Nephron (organoid): ENCODE measurements around the gene FES.
"Not testable (repeated sequence)": the region's sequence is repeated elsewhere in the genome, so short reads cannot be mapped to it uniquely, and the experiment has no call there.

Source experiments
- H3K27ac Mint-ChIP-seq, 3 experiments: 2 replicates each; pipeline ENCODE4 v1.8.0; 2020; ENCODE audit warnings: mixed read lengths in 3 of 3, mild to moderate bottlenecking in 2 of 3, moderate library complexity in 1 of 3
- H3K27me3 Mint-ChIP-seq: 2 replicates; pipeline ENCODE4 v1.8.0; 2021; ENCODE audit warnings: low read depth, mild to moderate bottlenecking, moderate library complexity, mixed read lengths
- H3K36me3 Mint-ChIP-seq: 2 replicates; pipeline ENCODE4 v1.8.0; 2020; ENCODE audit warnings: low read depth, mixed read lengths
- H3K4me1 Mint-ChIP-seq: 2 replicates; pipeline ENCODE4 v1.8.0; 2020; ENCODE audit warnings: mixed read lengths
- H3K4me3 Mint-ChIP-seq, 3 experiments: 2 replicates each; pipeline ENCODE4 v1.8.0; 2020; ENCODE audit warnings: mild to moderate bottlenecking in 3 of 3, mixed read lengths in 3 of 3, moderate library complexity in 2 of 3
- H3K9me3 Mint-ChIP-seq: 2 replicates; pipeline ENCODE4 v1.8.0; 2020; ENCODE audit warnings: mixed read lengths
- TF ChIP-seq, protein P1 (sequence below), 3 experiments: fragments of 200-600 bp; sonication (generic); IDR thresholded peaks; one replicate each; pipeline ENCODE4 v1.5.0; 2021; ENCODE audit warnings: antibody characterized with exemption in 3 of 3; ENCODE audit not compliant: unreplicated experiment in 3 of 3

The FES gene

DNA sequence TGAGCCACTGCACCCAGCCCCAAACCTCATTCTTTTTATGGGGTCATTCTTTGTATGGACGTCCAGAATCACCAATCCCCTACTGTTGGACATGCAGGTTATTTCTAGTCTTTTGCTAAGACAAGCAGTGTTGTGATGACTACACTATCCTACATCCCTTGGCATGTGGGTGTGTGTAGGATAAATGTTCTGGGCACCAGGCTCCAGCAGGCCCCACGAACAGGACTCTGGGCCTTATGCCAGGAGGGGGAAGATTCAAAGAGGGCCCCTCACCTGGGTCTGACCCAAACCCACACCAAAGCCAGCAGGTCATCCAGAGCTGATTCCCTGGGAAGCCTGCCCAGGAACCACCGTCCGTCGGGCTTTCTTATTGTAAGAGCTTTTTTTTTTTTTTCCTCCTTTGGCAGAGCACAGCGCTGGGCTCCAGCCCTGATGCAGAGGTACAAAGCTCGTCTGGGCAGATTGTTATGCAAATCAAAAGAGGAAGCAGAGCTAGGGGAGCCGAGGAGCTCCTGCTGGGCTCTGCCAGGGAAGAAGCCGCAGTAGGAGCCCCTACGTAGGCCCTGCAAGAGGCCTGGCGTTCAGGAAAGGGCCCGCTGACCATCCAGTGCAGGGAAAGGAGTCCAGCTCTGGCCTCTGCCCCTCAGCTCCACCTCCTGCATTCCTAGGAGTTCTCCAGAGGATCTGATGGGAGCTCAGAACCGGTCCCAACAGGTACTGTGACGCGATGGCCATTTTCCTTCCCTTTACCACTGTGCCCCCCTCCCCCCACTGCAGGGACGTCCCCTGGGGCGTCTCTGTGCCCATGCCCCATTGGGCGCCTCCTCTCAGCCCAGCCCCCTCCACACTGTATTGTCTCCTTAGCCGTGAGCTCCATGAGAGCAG lies 44.9 kb upstream of the FES start:
- Mint-ChIP-seq H3K27me3 (peaks cover 7% of the 10 kb centered on the region), H3K4me3 (no peak overlapping the region), H3K9me3 (no peaks in the 10 kb centered on the region), H3K36me3 (no peaks in the 10 kb centered on the region), H3K27ac (peak overlapping the region in 1 of 3 experiments; percentile 21), H3K4me1 (no peaks in the 10 kb centered on the region)
- TF ChIP-seq, protein P1, sequence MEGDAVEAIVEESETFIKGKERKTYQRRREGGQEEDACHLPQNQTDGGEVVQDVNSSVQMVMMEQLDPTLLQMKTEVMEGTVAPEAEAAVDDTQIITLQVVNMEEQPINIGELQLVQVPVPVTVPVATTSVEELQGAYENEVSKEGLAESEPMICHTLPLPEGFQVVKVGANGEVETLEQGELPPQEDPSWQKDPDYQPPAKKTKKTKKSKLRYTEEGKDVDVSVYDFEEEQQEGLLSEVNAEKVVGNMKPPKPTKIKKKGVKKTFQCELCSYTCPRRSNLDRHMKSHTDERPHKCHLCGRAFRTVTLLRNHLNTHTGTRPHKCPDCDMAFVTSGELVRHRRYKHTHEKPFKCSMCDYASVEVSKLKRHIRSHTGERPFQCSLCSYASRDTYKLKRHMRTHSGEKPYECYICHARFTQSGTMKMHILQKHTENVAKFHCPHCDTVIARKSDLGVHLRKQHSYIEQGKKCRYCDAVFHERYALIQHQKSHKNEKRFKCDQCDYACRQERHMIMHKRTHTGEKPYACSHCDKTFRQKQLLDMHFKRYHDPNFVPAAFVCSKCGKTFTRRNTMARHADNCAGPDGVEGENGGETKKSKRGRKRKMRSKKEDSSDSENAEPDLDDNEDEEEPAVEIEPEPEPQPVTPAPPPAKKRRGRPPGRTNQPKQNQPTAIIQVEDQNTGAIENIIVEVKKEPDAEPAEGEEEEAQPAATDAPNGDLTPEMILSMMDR (IDR thresholded peaks at IDR 0.05; ENCODE audit: unreplicated experiment in 3 of 3) = no peak

DNA sequence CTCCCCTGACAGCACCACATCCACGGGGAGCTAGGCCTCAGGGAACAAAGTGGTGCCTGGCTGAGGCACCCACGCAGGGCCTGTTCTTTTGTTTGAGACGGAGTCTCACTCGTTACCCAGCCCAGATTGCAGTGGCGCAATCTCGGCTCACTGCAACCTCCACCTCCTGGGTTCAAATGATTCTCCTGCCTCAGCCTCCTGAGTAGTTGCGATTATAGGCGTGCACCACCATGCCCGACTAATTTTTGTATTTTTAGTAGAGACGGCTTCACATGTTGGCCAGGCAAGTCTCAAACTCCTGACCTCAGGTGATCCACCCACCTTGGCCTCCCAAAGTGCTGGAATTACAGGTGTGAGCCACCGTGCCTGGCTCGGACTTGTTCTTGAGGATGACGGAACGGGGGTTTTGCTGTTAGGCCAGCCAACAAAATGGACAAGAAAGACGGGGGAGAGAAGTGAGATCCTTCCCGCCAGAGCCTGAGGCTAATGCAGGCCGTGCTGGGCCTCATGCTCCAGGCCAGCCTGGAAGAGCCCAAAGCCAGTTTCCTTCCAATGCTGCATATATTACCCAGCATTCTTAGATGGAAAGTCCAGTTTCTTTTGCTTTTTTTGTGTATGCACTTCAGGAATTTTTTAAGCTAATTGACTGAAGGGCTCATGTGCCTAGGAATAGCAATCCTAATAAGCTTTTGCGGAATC lies 44.0 kb upstream of the FES start:
- H3K9me3 Mint-ChIP-seq = no peaks in the 10 kb centered on the region

DNA sequence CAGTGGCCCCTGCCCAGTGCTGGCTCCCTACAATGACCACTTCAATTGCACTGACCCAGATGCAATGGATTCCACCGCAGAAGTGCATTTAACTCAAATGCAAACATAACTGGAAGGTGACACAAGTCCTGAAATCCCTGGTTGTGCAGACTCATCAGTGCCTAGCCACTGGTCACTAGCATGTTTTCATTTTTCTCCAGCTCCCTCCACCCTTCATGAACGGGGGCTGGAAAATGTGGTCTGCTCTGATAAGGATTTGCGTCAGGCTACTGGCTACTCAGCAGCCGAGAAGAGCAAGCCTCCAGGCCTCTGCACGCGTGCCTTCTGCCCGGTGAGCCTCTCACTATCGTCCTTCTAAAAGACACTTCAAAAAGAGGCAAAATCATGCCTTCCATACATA lies 43.4 kb upstream of the FES start:
- H3K4me1 Mint-ChIP-seq = no peaks in the 10 kb centered on the region
- no peak overlapping the region for H3K27ac Mint-ChIP-seq
- H3K27me3 Mint-ChIP-seq = peaks cover 7% of the 10 kb centered on the region

More for the DNA sequence above, 44.0 kb upstream of the FES start:
- Mint-ChIP-seq H3K36me3 (no peaks in the 10 kb centered on the region), H3K4me1 (no peaks in the 10 kb centered on the region), H3K27me3 (peaks cover 7% of the 10 kb centered on the region), H3K27ac (no peak overlapping the region), H3K4me3 (no peak overlapping the region)
- TF ChIP-seq, protein P1 (IDR thresholded peaks at IDR 0.05; ENCODE audit: unreplicated experiment in 3 of 3) = no peak

DNA sequence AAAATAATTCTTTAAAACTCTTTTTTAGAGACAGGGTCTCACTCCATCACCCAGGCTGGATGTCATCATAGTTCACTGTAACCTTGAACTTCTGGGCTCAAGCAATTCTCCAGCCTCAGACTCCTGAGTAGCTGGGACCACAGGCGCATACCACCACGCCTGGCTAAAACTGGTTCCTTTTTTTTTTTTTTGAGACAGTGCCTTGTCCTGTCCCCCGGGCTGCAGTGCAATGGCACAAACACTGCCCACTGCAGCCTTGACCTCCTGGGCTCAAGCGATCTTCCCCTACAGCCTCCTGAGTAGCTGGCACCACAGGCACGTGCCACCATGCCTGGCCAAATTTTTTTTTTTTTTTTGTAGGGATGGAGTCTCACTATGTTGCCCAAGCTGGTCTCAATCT lies 39.6 kb upstream of the FES start:
- Mint-ChIP-seq H3K27me3 (peaks cover 8% of the 10 kb centered on the region), H3K4me1 (no peaks in the 10 kb centered on the region), H3K9me3 (no peaks in the 10 kb centered on the region), H3K4me3 (no peak overlapping the region), H3K27ac (no peak overlapping the region), H3K36me3 (no peaks in the 10 kb centered on the region)
- TF ChIP-seq, protein P1 (IDR thresholded peaks at IDR 0.05; ENCODE audit: unreplicated experiment in 3 of 3) = no peak

More for the DNA sequence above, 43.4 kb upstream of the FES start:
- Mint-ChIP-seq H3K9me3 (no peaks in the 10 kb centered on the region), H3K4me3 (no peak overlapping the region), H3K36me3 (no peaks in the 10 kb centered on the region)
- TF ChIP-seq, protein P1 (IDR thresholded peaks at IDR 0.05; ENCODE audit: unreplicated experiment in 3 of 3) = no peak

DNA sequence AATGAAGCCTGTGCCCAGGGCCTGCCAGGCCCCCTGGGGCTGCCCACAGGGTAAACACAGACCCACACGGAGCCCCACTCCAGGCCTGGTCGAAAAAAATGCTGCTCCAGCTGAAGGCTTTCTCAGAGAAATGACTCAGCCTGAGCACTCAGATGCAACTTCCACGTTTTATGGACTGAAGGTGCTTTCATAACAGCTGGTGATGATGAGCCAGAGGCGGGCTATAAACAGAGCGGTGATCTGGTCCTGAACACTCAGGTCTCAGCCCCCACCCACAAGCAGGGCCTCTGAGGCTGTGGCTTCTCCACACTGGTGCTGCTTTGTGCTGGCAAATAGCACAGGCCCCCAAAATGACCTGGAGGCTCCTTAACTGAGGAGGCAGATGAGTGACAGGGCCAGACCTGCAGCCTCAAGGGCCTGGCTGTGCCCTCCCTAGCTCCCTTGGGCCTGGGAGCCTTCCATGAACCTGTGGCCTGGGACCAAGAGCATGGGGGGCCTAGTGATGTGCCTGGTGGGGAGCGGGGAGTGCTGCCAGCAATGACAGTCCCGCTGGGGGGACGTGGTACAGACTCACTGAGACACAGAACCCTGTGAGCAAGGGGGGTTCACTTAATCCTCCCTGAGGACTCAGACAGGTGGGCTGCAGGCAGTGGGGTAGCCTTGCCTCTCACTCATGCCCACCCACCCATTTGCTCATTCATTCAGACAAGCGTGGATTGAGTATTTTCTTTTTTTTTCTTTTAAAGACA lies 38.9 kb upstream of the FES start:
- no peak overlapping the region for H3K4me3 Mint-ChIP-seq
- peaks cover 8% of the 10 kb centered on the region for H3K27me3 Mint-ChIP-seq

DNA sequence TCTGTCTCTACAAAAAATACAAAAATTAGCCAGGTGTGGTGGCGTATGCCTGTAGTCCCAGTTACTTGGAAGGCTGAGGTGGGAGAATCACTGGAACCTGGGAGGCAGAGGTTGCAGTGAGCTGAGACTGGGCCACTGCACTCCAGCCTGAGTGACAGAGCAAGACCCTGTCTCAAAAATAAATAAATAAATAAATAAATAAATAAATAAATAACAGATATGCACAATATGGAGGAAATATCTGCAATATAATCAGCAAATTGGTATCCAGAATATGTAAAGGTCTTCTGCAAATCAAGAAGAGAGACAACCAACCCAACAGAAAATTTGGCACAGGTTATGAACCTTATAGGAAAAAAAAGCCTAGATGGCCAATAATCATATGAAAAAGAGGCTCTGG lies 34.9 kb upstream of the FES start:
- H3K36me3 Mint-ChIP-seq, H3K4me3 Mint-ChIP-seq, H3K27ac Mint-ChIP-seq, H3K4me1 Mint-ChIP-seq, H3K27me3 Mint-ChIP-seq, H3K9me3 Mint-ChIP-seq: not testable (repeated sequence)

More for the DNA sequence above, 38.9 kb upstream of the FES start:
- H3K9me3 Mint-ChIP-seq = no peaks in the 10 kb centered on the region
- no peak overlapping the region for H3K27ac Mint-ChIP-seq
- TF ChIP-seq, protein P1 (IDR thresholded peaks at IDR 0.05; ENCODE audit: unreplicated experiment in 3 of 3) = no peak
- H3K36me3 Mint-ChIP-seq = no peaks in the 10 kb centered on the region
- no peaks in the 10 kb centered on the region for H3K4me1 Mint-ChIP-seq
